Activated CD4-positive, CD25-positive, alpha-beta regulatory T cell treated with anti-CD3 and anti-CD28 coated beads, Interleukin-2, amount 50 U/mL, for 16 hours (primary cell): ENCODE data around the gene RAD51AP2.
"Not testable (repeated sequence)": the region's sequence is repeated elsewhere in the genome, so short reads cannot be mapped to it uniquely, and the experiment has no call there.

Source experiments
- DNase-seq: peaks from one replicate; pipeline ENCODE4 v3.0.0-alpha.2; 2020; ENCODE audit warnings: low read depth, low spot score

RAD51AP2 gene

DNA sequence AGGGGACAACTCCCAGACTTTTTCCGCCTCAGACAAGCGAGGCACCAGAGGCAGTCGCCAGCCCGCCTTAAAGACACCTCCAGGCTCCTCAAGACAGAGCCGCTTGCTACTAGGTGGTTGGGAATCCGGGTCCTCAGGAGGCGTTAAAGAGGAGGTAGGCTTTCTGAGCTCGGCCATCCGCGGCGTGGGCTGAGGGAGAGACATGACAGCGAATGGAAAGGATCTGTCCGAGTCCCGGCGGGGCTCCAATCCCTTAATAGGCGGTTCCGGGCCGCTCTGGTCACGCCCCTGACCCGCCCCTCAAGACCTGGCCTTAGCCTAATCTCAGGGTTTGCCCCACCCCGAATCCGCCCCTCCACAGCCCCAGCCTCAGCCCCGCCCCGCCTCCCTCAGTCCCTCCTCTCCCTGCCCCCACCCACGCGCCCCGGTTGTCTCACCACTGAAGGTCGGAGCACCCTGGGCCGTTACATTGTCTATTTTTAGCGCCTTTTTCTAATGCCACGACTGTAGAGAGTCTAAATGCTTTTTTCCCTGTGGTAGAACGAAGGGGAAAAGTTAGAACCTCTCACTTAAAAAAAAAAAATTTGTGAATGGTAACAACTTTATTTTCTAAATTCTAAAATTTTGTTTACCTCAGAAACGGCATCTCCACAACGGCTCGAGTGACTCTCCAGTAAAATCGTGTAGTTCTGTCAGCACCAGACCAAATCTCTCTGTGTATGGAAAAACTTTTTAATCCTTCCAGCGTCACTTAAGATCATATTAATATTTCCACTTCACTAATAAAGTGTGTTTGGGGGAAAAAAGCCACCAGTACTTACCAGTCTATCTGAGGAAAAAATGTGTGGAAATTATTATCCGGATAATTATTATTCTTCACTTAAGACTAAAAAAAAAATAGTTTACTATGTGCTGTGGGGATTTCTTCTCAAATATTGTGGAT is at the start of gene RAD51AP2:
TSS of gene RAD51AP2 (minus strand) at position 229 of the 943 bp plus-strand sequence. CDS start at position 204, 25 bp downstream.
- DNase-seq: no peak

DNA sequence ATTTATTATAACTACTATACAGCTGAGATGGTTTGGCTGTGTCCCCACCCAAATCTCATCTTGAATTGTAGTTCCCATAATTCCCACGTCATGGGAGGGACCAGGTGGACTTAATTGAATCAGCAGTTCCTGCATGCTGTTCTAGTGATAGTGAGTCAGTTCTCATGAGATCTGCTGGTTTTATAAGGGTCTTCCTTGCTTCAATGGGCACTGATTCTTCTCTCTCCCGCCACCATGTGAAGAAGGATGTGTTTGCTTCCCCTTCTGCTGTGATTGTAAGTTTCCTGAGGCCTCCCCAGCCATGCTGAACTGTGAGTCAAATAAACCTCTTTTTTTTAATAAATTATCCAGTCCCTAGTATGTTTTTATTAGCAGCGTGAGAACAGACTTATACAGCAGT is 47.5 kb upstream of the RAD51AP2 start:
- not testable (repeated sequence) for DNase-seq

GRCh38 chr2:17558878-17559277 is 40.6 kb upstream of the RAD51AP2 start:
- DNase-seq: no peak

GRCh38 chr2:17558053-17558452 is 39.8 kb upstream of the RAD51AP2 start:
- no peak for DNase-seq

GRCh38 chr2:17557596-17557995 is 39.4 kb upstream of the RAD51AP2 start:
- no peak for DNase-seq

GRCh38 chr2:17555150-17555549 is 36.9 kb upstream of the RAD51AP2 start:
- DNase-seq: no peak

DNA sequence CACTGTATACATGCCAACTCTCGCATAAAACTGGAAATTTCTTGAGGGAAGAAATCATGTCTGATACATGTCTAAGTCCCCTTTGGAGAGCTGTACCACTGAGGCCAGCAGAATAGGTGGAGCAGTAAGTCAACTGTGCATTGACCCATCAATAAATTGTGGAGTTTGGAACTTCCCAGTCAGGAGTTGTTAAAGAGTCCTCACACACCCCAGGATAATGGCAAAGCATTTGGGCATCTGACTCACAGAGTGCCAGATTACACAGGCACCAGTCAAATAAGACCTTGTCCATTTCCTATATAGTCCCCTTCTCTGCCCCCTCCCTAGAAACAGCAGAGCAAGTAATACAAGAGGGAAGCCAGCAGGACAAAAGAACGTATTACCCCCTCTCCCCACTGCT is 32.7 kb upstream of the RAD51AP2 start:
- DNase-seq: no peak

DNA sequence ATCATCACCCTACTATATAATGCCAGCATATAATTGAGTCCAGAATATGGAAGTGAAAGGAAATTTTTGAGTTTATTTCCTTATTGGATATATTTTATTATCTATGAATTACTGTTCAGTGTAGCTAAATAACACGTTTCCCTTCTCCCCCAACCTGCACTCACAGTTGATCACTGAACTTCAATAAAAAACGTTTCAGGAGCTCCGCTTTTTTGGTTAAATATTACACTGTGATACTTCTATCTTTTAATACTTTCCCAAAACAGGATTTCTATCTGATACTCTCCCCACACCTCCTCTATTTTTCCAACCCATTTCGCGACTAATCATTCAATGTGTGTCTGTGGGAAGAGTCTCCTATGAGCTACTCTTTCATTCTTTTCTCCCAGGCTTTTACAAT is 29.5 kb upstream of the RAD51AP2 start:
- no peak for DNase-seq

DNA sequence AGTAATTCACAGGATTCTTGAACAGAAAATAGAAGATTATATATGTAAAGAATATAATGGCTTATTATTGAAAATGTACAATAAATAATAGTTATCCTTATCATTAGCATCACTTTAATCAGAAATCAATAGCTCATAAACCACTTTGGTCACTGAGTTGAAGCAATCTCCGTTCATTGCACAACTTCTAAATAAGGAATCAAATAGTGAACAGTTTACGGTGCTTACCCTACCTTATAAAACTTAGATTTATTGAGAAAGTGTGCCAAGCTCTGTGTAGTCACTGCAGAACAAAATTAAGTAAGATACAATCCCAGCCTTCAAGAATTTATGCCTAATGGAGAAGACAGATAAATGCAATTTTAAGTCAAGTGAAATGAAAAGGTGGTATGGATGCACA is 29.0 kb upstream of the RAD51AP2 start:
- DNase-seq: no peak

DNA sequence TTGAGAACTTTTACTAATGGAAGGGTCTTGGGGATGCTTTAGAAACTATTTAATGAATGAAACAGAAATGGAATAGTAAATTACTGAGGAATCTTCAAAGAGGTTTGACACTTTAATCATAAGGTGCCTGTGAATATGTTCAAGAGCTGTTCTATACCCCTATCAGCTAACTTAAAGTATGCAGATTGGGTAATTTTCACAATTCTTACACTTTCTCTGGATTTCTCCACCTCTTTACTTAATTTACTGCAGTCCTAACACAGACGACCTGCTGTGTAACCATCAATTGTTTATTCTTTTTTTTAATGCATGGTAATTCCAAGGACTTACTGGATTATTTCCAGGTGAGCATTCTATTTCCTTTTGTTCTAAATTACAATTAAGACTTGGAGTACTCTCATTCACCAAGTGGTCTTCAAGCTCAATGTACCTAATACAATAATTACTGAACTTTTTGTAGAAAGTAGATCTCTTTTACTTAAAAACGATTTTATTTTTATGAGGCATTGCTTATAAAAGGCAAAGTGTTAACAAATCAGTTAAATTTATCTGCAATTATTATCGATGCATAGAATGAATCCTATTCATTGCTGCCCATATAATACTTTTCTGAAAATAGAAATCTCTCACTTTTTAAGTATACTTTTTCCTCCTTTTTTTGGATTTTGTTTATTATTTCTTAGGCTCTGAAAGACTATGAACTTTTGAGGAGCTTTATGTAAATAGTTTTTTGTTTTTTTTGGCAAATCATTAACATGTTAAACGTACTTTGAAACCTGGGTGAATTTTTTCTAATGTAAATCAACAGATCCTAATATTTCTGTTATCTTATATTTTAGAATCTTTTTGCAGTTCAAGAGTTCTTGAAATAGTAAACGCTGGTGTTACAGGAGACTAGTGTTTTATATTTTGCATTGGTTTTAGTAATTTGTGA is 27.7 kb upstream of the RAD51AP2 start:
- no peak for DNase-seq

- DNase-seq: no peak
These were observed 26.0 kb upstream of the RAD51AP2 start for GRCh38 chr2:17544256-17544655.

- no peak for DNase-seq
These were observed 25.6 kb upstream of the RAD51AP2 start for GRCh38 chr2:17543848-17544247.

- DNase-seq: no peak
These were observed 25.0 kb upstream of the RAD51AP2 start for GRCh38 chr2:17543131-17543660.

DNA sequence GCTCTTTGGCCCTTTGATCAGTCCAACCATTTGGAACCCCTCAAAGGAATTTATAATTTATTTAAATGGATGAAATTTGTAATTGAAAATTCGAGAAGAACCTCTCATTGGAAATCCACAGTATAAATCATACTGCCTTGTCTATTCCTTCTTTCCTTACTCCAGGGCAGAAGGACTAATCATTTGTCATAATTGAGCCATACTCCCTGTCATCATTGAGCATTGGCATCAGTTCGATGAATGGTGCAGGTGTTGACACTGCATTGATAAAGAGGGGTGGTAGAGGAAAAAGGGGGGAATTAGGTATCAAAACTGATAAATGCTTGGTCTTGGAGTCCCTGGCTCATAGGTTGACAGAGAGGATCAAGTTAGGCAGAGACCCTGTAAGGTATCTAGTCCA is 24.2 kb upstream of the RAD51AP2 start:
- DNase-seq: no peak

GRCh38 chr2:17541531-17541950 is 23.3 kb upstream of the RAD51AP2 start:
- no peak for DNase-seq

GRCh38 chr2:17540813-17541530 is 22.7 kb upstream of the RAD51AP2 start:
- DNase-seq: no peak

GRCh38 chr2:17540093-17540812 is 22.0 kb upstream of the RAD51AP2 start, which contains the start of gene VSNL1:
VSNL1 (plus strand) TSS chr2:17540696; CDS start chr2:17592075, 51,379 bp downstream.
- no peak for DNase-seq

GRCh38 chr2:17539611-17540092 is 21.4 kb upstream of the RAD51AP2 start:
- no peak for DNase-seq

GRCh38 chr2:17538844-17539554 is 20.8 kb upstream of the RAD51AP2 start:
- DNase-seq: no peak
